Hindlimb muscle (tissue), 1 donor: ENCODE data around the gene CRYGD. TPM values are rescaled to one million over a fixed set of nuclear protein-coding genes. Genes with fewer than 3 reads are reported as not detected.
A peak's percentile ranks its signal among the peaks of the same experiment; 100 is the strongest.
"Not testable (repeated sequence)": the region's sequence is repeated elsewhere in the genome, so short reads cannot be mapped to it uniquely, and the experiment has no call there.

Experiments
- DNase-seq: peaks from one replicate; pipeline ENCODE4 v3.0.0-alpha.2; 2013
- polyA plus RNA-seq: library from polyadenylated mRNA; unstranded; fragments of 120-200 nt; gene quantifications from one replicate; pipeline ENCODE4 v1.2.1, GENCODE V29; 2013; ENCODE audit not compliant: insufficient read length

CRYGD gene
- not detected for polyA plus RNA-seq

- not testable (repeated sequence) for DNase-seq
Measured at GRCh38 chr2:208124013-208124715, at the start of gene CRYGD. CRYGD (minus strand) TSS chr2:208124524; CDS start chr2:208124473, 51 bp downstream.

- peak; percentile 13 for DNase-seq
Measured at GRCh38 chr2:208172125-208172524, 47.8 kb upstream of the CRYGD start.

GRCh38 chr2:208164951-208165755 lies 40.8 kb upstream of the CRYGD start:
- no peak for DNase-seq

GRCh38 chr2:208163489-208163888 lies 39.2 kb upstream of the CRYGD start, which contains the start of gene CRYGA:
CRYGA (minus strand) TSS chr2:208163589; CDS start chr2:208163556, 33 bp downstream.
- no peak for DNase-seq

- DNase-seq = no peak
Measured at GRCh38 chr2:208156439-208156838, 32.1 kb upstream of the CRYGD start.

- DNase-seq = no peak
Measured at GRCh38 chr2:208153156-208153555, 28.8 kb upstream of the CRYGD start.

GRCh38 chr2:208150956-208151355 lies 26.6 kb upstream of the CRYGD start:
- no peak for DNase-seq

GRCh38 chr2:208150094-208150493 lies 25.8 kb upstream of the CRYGD start:
- DNase-seq = no peak

- DNase-seq = no peak
Measured at GRCh38 chr2:208148803-208149202, 24.5 kb upstream of the CRYGD start.

GRCh38 chr2:208147759-208148158 lies 23.4 kb upstream of the CRYGD start:
- DNase-seq = no peak

- DNase-seq = no peak
Measured at GRCh38 chr2:208147008-208147407, 22.7 kb upstream of the CRYGD start.

GRCh38 chr2:208146006-208146405 lies 21.7 kb upstream of the CRYGD start, which contains the start of gene CRYGB:
CRYGB (minus strand) TSS chr2:208146158; CDS start chr2:208146120, 38 bp downstream.
- no peak for DNase-seq

GRCh38 chr2:208142925-208143799 lies 18.8 kb upstream of the CRYGD start:
- DNase-seq = no peak

GRCh38 chr2:208142240-208142924 lies 18.1 kb upstream of the CRYGD start:
- no peak for DNase-seq

GRCh38 chr2:208139447-208139846 lies 15.1 kb upstream of the CRYGD start:
- DNase-seq = no peak

- DNase-seq = not testable (repeated sequence)
Measured at GRCh38 chr2:208138334-208138733, 14.0 kb upstream of the CRYGD start.

GRCh38 chr2:208136716-208137094 lies 12.4 kb upstream of the CRYGD start:
- DNase-seq = no peak

- DNase-seq = no peak
Measured at GRCh38 chr2:208135794-208136715, 11.7 kb upstream of the CRYGD start.

- DNase-seq = no peak
Measured at GRCh38 chr2:208134928-208135586, 10.7 kb upstream of the CRYGD start.

GRCh38 chr2:208130712-208131110 lies 6.4 kb upstream of the CRYGD start:
- DNase-seq = no peak
